Medulla oblongata (tissue), 1 donor: ENCODE measurements around the gene MEIS1.

ENCODE experiments used
- DNase-seq: peaks from one replicate; pipeline ENCODE4 v3.0.0-alpha.2; 2015; ENCODE audit errors: extremely low spot score

MEIS1 gene

DNA sequence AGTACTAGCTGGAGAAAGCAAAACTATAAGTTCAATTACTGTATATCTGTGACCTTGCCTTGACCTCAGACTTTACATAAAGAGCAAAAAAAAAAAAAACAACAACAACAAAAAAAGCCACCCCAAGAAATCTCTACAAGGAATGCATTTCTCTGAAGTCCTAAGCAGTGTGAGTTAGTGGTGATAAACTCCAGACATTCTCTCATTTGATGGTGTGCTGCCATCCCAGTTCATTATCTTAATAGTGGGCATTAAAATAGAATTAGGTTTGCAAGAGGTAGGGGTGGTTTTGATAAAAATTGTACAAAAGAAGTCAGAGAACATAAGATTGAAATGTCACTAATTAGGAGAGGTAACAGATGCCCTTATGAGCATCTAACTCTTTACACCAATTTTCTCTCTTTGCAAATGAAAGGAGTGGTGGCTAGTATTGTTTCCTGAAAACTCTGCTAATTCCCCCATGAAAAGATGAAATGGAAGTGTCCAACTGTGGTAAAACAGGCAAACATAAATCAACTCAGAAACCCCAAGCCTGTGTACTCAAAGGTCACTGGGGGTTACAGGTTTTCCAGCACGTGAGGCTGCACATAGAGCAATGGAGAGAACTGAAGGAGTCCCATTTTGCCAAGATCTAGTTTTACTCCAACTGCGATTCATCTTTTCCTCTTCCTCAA is 131.9 kb downstream of the MEIS1 start:
- DNase-seq = no peak

DNA sequence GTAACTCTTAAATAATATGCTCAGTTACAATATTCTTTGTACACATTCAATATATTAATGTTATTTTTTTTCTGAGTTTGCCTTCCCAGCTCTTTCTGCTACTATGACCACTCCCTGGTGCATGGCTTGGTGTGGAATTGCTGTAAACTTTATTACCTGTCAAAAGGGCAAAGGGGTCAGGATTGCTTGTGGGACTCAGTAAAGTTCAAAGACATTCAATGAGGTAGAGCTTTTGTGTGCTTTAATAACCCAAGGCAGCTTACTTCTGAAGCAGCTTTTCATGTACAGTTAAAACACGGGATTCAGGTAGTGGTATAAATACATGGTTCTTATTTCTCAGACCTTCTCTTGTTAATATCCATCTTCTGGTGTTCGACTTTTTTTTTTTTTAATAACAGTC is 132.8 kb downstream of the MEIS1 start:
- DNase-seq = no peak

DNA sequence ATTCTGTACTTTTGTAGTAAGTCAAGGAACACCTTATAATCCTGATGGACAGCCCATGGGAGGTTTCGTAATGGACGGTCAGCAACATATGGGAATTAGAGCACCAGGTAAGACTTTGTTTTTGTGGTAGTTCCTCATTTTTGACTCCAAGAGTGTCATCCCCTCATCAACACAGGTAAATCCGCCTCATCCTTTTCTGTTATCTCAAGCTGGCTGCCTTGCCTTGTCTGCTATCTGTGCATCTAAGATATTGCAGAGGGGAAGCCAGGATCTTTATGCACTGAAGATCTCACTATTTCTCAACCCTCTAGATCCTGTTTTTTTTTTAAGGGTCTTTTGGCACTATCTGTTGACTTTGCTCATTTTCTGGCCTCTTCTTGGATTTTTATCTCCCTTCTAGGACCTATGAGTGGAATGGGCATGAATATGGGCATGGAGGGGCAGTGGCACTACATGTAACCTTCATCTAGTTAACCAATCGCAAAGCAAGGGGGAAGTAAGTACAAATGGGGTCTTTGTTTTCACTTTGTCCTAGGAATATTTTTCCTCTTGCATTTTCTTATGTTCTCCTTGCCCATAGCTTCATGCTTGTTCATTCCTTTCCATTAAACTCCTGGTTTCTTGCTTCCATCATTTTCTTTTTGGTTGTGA is 133.8 kb downstream of the MEIS1 start:
- DNase-seq = no peak

DNA sequence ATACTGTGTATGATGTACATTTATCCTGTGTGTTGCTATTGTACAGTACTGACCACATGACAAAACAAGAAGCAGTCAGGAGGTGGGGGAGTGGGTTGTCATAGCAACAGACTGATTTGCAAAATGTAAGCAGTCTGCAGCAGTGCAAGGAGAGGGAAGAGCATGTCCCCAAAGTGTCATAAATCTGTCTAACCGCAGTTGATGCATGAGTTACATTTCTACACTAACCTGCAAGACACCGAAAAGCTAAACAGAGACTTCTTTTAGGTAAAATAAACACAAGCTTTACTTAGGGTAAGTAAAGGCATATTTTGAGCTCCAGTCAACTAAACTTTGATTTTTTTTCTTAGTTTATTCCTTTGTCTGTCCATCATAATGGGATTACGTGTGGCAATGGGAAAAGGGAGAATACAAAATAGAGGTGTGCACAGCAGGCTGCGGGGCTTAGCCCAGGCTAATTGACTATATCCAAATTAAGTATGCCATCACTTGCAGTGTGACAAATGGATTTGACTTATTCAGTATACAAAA is 134.5 kb downstream of the MEIS1 start:
- DNase-seq = no peak

DNA sequence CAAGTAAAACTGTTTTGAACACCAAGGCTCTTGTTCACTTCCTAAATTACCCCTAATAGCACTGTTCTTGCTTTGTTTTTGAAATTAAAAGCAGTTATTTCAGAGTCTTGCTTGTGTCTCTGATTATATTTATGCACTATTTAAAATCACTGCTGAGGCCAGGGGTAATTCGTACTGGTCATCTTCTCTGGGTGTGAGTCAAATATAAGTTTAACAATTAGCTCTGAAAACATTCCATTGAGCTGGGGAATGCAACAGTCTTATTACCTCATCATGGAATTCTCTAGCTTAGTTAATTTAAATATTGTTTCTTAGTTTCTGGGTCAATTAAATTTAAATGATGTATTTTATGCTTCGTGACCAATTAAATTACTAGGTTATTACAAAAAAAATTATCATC is 135.0 kb downstream of the MEIS1 start:
- no peak for DNase-seq

DNA sequence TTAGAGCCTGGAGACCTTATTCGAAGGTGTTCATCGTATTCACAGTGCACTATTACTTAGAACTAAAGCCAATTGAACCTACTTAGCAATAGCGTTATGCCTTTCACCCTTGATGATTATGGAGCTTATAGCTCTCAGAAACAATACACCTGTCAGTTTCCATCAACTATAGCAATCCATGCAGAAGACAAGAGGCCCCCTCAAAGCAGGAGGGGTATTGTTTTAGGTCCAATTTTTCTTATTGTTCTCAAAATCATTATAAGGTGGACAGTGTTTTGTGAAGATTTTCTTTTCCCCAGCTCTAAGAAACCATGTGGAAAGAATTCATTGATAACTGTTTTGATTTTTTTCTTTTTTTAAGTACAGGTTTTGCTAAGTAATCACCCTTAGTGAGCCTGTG is 135.5 kb downstream of the MEIS1 start:
- DNase-seq = no peak

DNA sequence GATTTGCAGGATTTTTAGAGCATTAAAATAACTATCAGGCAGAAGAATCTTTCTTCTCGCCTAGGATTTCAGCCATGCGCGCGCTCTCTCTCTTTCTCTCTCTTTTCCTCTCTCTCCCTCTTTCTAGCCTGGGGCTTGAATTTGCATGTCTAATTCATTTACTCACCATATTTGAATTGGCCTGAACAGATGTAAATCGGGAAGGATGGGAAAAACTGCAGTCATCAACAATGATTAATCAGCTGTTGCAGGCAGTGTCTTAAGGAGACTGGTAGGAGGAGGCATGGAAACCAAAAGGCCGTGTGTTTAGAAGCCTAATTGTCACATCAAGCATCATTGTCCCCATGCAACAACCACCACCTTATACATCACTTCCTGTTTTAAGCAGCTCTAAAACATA is 137.0 kb downstream of the MEIS1 start:
- DNase-seq = no peak

DNA sequence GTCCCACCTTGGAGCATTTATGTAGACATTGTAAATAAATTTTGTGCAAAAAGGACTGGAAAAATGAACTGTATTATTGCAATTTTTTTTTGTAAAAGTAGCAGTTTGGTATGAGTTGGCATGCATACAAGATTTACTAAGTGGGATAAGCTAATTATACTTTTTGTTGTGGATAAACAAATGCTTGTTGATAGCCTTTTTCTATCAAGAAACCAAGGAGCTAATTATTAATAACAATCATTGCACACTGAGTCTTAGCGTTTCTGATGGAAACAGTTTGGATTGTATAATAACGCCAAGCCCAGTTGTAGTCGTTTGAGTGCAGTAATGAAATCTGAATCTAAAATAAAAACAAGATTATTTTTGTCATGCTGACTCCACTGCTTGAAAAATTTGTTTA is 137.5 kb downstream of the MEIS1 start:
- no peak for DNase-seq

DNA sequence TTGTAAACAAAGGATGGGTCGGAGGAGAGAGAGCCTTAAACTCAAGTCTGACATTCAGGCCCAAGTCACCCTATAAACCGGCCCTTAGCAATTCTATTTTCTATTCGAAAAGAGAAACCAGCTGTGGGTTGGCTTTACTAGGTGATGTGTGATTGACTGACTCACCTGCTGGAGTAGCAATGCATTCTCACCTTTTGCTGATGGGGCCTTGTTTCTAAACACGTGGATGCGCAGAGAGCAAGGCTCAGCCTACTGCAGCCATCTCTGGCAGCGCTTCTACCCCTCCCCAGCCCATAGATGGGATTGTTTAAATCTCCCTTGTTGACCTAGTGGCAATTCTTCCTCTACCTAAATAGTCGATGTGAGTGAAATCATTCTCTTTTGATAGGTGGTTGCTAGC is 138.5 kb downstream of the MEIS1 start:
- no peak for DNase-seq

DNA sequence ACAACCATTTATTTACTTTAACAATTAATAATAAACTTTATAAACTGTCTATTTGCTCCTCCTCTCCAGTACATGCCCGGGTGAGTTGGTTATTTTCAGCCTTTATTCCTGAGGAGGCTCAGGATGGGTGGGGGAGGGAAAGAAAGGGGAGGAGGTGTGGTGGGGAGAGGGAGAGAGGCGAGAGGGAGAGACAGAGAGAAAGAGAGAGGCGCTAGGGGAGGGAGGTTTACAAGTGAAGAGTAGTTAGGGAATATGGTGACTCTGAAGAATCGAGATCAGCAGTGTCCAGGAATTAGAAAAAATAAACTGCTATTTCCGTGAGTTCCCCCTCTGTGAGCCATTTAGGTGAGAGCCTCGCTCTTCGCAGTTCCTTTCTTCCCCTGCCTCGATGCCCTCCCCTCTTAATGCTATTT is 138.9 kb downstream of the MEIS1 start:
- DNase-seq = no peak

DNA sequence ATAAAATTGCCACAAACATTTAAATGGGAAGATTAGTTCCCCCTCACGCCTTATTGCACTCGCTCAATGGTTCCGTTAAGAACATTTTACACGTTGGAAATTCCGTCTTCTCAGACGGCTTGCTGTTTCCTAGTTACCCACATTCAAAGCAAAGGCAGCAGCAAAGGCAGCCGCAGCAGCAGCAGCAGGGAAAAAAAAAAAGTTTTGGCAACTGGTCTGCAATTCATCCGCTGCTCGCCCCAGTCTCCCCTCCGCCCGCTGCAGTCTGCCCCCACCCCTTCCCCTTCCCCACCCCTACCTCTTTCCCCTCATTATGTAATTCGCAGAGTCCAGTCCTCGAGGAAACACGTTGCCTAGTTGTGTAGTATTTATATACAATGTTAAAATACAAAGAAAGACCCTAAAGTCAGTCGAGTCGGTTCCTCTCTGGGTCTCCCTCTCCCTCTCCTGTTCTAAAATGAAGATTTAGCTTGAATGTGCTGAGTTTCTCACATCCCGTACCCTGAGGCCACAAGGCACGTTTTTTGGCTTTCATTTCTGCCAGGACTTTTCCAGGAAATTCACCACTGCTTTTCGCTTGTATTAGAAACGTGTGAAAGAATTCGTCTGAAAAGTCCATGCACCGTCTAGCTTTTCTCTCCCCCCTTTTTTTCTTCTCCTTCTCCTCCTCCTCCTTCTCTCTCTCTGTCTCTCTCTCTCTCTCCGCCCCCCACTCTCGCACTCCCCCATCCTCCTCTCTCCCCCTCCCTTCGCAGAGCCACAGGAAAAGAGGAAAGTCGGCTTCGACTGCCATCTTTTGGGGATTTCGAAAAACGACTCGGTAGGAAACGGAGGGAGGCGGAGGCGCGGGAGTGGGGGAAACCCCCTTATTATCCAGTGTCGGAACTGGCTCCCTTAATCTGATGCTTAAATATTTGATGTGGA is 140.0 kb downstream of the MEIS1 start:
- DNase-seq = peak; percentile 95

DNA sequence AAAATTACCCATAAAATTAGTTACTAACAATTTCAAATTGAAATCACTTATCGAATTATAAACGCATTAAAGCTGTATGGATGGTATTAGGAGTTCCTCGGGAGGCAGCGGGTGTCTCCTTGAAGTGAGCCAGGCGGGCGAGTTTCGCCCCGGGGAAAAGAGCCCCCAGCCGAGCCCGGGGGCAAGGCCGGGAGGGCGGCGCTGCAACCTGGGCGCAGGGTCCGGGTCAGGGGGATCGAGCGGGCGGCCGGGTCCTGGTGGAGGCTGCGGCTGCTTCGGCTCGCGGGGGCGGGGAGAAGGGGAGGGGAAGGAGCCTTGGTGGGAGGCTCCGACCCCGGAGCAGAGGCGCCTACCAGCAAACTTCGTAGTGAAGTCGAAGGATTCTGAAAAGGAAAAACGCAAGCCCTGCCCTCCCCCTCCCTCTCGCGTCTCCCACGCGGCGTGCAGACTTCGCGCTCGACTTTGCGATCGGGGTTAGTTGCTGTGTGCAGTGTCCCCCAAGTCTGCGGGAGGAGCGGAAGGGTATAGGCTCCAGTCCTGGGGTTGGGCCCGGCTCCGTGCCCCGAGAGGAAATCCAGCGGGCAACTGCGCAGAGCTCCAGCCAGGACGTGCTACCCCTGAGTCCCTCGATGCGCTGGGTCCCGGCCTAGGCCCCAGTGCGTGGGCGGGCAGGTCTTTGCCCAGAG is 140.8 kb downstream of the MEIS1 start:
- no peak for DNase-seq

DNA sequence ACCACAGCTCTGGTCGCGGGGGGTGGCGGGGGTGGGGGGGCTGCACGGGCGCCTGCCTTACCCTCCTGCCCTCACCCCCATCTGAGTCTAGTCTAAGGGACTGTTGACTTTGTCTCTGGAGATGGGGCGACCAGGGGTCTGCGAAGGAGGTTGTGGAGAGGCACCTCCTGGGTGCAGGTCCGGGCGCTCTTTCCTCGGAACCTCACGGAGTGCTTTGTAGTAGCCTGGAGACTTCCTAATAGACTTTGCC is 141.3 kb downstream of the MEIS1 start:
- DNase-seq = no peak

DNA sequence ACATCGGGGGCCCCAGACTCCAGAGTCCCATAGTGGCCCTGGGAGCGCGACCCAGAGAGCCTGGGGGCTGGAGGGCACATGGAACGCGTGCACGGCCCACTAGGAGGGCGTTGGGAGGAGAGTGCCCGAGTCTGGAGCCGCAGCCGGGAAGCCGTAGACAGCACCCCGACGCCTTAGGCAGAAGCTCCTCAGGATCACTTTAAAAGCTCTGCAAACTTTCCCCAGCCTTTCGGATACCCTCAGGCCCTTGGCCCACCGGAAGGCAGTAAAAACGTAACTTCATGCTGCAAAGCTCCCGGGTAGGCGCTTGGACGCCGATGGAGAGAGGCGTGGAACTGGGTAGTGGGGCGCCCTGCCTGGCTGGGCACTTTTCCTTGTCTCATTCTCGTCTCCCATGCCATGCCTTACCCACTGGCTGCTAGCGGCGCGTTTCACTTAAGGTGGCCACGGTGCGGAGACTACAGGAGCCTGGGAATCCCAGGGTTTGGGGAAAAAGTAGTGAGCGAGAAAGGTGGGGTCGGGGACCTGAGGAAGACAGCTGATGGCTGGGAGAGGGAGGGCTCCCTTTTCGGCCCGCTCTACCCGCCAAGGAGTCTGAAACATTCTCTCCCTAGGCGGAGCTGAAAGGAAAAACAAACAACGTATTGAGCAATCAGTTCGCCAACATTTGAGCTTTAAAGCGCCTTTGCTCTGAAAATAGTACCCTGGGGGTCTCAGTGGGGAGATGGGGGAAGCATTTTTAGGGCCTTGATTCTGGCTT is 141.8 kb downstream of the MEIS1 start:
- DNase-seq = no peak

DNA sequence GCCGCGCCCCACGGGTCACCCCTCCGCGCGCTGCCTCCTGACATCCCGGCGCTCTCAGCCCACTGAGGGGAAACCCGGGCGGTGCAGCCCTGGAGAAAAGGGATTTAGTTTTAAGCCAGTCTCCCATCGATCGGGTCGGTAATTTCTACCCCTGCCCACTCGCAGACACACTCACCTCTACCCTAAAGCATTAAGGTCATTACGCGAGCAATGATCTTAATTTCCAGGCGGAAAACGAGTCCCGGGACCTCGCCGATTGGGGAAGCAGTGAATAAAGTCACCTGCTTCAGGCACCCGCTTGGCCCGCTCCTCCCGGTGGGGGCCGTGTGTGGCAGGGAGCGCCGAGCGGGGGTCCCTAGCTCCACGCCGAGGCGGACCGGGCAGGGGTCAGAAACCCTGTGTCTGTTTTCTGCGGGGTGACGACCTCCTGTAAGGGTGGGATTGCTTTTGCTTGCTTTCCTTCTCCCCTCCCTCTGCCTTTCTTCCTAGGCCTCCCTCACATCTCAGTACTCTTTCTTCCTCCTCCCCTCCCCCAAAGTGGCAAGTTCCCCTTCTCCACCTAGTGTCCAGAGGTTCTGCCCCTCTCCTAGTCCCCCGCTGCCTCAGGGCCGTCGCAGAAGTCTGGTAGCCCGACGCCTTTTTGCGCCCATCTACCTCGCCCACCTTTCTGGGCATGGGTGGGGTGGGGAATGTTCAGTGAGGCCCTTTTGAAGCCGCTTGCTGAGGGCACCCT is 142.6 kb downstream of the MEIS1 start:
- no peak for DNase-seq

DNA sequence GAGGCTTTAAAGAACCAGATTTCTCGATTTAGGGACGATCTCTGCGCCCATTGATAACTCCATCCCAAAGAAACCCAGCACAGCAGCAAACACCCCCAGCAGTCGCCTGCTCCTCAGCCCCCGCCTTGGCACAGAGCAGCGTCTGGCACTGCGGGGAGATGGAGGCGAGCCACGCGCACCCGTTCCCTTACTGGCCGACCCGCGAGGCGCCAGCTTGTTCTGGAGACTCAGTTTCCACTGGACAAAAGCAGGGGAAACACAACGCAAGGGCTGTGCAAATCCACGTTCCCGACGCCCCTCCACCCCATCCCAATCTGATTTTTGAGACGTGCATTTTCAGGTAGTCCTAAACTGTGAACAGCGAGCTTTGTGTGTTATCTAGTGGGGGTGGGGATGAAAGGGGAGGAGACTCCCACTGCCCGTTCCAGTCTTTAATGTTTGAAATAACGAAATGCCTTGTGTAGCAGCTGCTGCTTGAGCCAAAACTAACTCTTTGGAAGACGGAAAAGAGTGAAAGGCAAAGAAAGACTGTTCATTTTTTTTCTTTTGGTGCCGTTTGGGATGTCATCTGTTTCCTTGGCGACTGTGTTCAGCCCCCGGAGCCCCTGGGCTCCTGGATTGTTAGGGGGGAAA is 143.2 kb downstream of the MEIS1 start:
- no peak for DNase-seq

DNA sequence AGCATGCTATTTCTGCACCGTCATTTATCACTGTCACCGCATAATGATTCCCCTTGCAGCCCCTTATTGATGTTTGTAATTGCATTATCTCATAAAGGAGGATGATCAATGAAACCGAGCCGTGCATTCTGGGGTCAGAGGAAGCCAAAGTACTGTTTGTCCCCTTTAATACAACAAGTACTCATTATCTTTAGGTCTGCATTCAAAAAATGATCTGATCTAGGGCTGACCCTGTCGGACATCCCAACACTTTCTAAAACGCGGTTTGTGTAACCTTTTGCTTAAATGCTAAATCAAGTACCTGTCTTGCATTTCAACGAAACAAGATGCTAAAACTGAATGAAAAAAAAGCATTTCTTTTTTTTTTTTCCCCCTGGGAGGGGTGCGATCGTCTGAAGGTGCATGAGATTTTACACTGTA is 143.8 kb downstream of the MEIS1 start:
- DNase-seq = no peak

DNA sequence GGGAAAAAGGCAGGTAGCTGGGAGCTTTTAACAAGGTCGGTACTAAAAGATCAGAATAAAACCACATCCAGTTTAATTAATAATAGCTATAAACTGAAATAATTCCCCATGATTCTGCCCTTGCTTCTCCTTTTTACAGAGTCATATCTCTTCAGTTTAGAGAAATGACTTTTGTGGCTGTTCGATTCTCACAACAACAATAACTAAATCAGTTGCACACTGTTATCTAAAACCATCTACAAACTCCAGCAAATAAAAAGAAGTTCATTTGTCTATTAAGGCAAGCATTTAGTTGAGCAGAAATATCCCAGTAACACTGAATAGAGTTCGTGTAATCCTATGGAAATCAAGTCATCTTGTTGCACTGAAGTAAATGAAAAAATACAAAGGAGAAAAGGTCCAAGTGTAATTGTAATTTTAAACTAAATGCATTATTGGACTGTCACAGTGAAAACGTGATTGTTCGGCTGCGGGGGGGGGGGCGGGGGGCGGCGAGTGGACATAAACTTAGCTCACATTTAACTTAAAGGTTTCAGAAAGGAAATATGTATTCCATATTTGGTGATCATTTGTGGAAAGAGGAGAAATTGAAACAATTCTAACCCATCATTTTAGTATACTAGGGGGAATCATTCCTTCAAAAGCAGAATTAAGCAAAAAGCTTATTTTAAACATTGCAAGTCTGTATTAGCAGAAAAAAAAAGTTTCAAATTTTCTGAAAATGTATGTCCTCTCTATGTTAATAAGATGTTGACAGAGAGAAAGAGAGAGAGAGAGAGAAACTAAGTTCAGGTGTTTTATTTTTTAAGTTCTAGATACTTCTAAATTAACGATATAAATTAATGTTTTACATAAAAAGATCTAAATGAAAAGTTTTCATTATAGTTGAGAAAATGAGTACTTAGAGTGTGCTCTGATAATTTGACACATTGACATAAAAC is 144.5 kb downstream of the MEIS1 start:
- DNase-seq = no peak
